ENCODE measurements around the gene PTH1R. TPM values are rescaled to one million over a fixed set of nuclear protein-coding genes. Genes with fewer than 3 reads are reported as not detected.

Gene PTH1R
- under 1 TPM; 0.69 to 0.86 TPM for total RNA-seq

GRCh38 chr3:46877406-46878125, at the start of gene PTH1R:
Gene PTH1R (plus strand): TSS chr3:46877721. CDS start chr3:46883560, 5,839 bp downstream.
- no peak for TF ChIP-seq CTCF (IDR thresholded peaks at IDR 0.05)
- Histone ChIP-seq H3K27ac (no peak within 1 kb of the TSS), H3K9ac (ENCODE audit: low read depth in 2 of 2, low read length in 2 of 2) (no peak within 1 kb of the TSS), H3K36me3 (no peaks in the 10 kb centered on the region), H3K27me3 (peaks cover 21% of the 10 kb centered on the region), H3K4me1 (peaks cover 4% of the 10 kb centered on the region), H3K4me3 (no peak within 1 kb of the TSS), H3K9me3 (no peaks in the 10 kb centered on the region)
- intact Hi-C loops (cut with DNase I): no loop called here
- DNase-seq: no peak

GRCh38 chr3:46829699-46830208, 47.8 kb upstream of the PTH1R start:
- intact Hi-C loops (cut with DNase I): no loop called here
- Histone ChIP-seq H3K36me3 (no peaks in the 10 kb centered on the region), H3K9me3 (no peaks in the 10 kb centered on the region), H3K9ac (ENCODE audit: low read depth in 2 of 2, low read length in 2 of 2) (no peak overlapping the region), H3K4me1 (no peaks in the 10 kb centered on the region), H3K4me3 (no peak overlapping the region), H3K27ac (no peak overlapping the region), H3K27me3 (no peaks in the 10 kb centered on the region)
- no peak for TF ChIP-seq CTCF (IDR thresholded peaks at IDR 0.05)
- DNase-seq: no peak

GRCh38 chr3:46830801-46831200, 46.7 kb upstream of the PTH1R start:
- DNase-seq: no peak
- Histone ChIP-seq H3K9me3 (no peaks in the 10 kb centered on the region), H3K9ac (ENCODE audit: low read depth in 2 of 2, low read length in 2 of 2) (no peak overlapping the region), H3K36me3 (no peaks in the 10 kb centered on the region), H3K4me3 (no peak overlapping the region), H3K4me1 (no peaks in the 10 kb centered on the region), H3K27me3 (no peaks in the 10 kb centered on the region), H3K27ac (no peak overlapping the region)
- TF ChIP-seq CTCF (IDR thresholded peaks at IDR 0.05): no peak
- intact Hi-C loops (cut with DNase I): no loop called here

- no peak for DNase-seq
- intact Hi-C loops (cut with DNase I): no loop called here
- no peaks in the 10 kb centered on the region for H3K36me3 ChIP-seq
- H3K4me1 ChIP-seq: no peaks in the 10 kb centered on the region
- no peak overlapping the region for H3K4me3 ChIP-seq
- no peak overlapping the region for H3K27ac ChIP-seq
- no peaks in the 10 kb centered on the region for H3K27me3 ChIP-seq
- no peak for TF ChIP-seq CTCF (IDR thresholded peaks at IDR 0.05)
- H3K9ac ChIP-seq (ENCODE audit: low read depth in 2 of 2, low read length in 2 of 2): no peak overlapping the region
- no peaks in the 10 kb centered on the region for H3K9me3 ChIP-seq
These were observed 46.2 kb upstream of the PTH1R start for GRCh38 chr3:46831316-46831715.

GRCh38 chr3:46831841-46832240, 45.7 kb upstream of the PTH1R start:
- no peak for DNase-seq
- Histone ChIP-seq H3K4me1 (no peaks in the 10 kb centered on the region), H3K27me3 (no peaks in the 10 kb centered on the region), H3K27ac (no peak overlapping the region), H3K4me3 (no peak overlapping the region), H3K9me3 (no peaks in the 10 kb centered on the region), H3K9ac (ENCODE audit: low read depth in 2 of 2, low read length in 2 of 2) (no peak overlapping the region), H3K36me3 (no peaks in the 10 kb centered on the region)
- intact Hi-C loops (cut with DNase I): no loop called here
- no peak for TF ChIP-seq CTCF (IDR thresholded peaks at IDR 0.05)

All from colonic mucosa (tissue), 4 donors.